HFF-Myc (cell line): ENCODE data around the gene URI1.
"Not testable (repeated sequence)": the region's sequence is repeated elsewhere in the genome, so short reads cannot be mapped to it uniquely, and the experiment has no call there.

ENCODE experiments used
- DNase-seq: peaks from one replicate; pipeline ENCODE4 v3.0.0-alpha.2; 2011; ENCODE audit warnings: low read depth; ENCODE audit errors: extremely low read depth
- H3K4me3 ChIP-seq: replicated peaks from 2 replicates; pipeline ENCODE4 v1.5.1; 2011; ENCODE audit warnings: low read depth, mild to moderate bottlenecking, control low read depth, low read length
- TF ChIP-seq, protein P1 (sequence below): IDR thresholded peaks from 2 replicates; pipeline ENCODE4 v1.5.1; 2012; ENCODE audit warnings: mild to moderate bottlenecking, low read depth, low read length, control low read depth; ENCODE audit errors: missing control alignments

The URI1 gene

GRCh38 chr19:29946645-29947044, 4.6 kb downstream of the URI1 start:
- TF ChIP-seq, protein P1, sequence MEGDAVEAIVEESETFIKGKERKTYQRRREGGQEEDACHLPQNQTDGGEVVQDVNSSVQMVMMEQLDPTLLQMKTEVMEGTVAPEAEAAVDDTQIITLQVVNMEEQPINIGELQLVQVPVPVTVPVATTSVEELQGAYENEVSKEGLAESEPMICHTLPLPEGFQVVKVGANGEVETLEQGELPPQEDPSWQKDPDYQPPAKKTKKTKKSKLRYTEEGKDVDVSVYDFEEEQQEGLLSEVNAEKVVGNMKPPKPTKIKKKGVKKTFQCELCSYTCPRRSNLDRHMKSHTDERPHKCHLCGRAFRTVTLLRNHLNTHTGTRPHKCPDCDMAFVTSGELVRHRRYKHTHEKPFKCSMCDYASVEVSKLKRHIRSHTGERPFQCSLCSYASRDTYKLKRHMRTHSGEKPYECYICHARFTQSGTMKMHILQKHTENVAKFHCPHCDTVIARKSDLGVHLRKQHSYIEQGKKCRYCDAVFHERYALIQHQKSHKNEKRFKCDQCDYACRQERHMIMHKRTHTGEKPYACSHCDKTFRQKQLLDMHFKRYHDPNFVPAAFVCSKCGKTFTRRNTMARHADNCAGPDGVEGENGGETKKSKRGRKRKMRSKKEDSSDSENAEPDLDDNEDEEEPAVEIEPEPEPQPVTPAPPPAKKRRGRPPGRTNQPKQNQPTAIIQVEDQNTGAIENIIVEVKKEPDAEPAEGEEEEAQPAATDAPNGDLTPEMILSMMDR: no peak
- DNase-seq: no peak
- H3K4me3 ChIP-seq: no peak overlapping the region

GRCh38 chr19:29947871-29948270, 5.8 kb downstream of the URI1 start:
- H3K4me3 ChIP-seq: no peak overlapping the region
- TF ChIP-seq, protein P1: no peak
- no peak for DNase-seq

- not testable (repeated sequence) for DNase-seq, H3K4me3 ChIP-seq
These were observed 6.9 kb downstream of the URI1 start for GRCh38 chr19:29948759-29949470.

GRCh38 chr19:29952177-29952576, 10.1 kb downstream of the URI1 start:
- no peak for DNase-seq
- H3K4me3 ChIP-seq: no peak overlapping the region
- TF ChIP-seq, protein P1: no peak

- TF ChIP-seq, protein P1: no peak
- no peak for DNase-seq
These were observed 10.6 kb downstream of the URI1 start for GRCh38 chr19:29952646-29953045.

GRCh38 chr19:29953352-29954247, 11.6 kb downstream of the URI1 start:
- no peak overlapping the region for H3K4me3 ChIP-seq
- DNase-seq: no peak
- TF ChIP-seq, protein P1: no peak

More at GRCh38 chr19:29952646-29953045, 10.6 kb downstream of the URI1 start:
- no peak overlapping the region for H3K4me3 ChIP-seq

DNA sequence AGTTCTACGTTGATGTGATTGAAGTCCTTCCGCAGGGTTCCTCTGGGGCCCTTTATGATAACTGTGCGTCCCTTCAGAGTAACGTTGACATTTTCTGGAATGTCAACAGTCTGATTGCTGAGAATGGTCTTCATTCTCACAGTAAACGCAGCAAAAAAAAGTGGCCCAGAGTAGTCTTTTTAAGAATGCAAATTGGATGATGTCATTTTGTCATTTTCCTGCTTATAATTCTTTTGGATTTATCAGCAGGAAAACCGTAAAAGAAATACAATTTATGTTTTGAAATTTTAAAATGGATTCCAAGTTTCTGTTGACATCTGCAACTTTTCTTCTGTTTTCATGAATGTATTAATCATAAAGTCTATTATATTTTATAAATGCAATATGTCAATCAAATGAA, 14.8 kb downstream of the URI1 start:
- H3K4me3 ChIP-seq: no peak overlapping the region
- TF ChIP-seq, protein P1: no peak
- no peak for DNase-seq
